GM10248 (cell line): Measurements from ENCODE around the gene CDC42BPB.

Source experiments
- CTCF ChIA-PET: fragments of 300-600 bp; sonication (Branson Sonifier 250); formaldehyde crosslinking; extraction: SDS; loops from one replicate; lab custom pipeline; 2021; ENCODE audit warnings: antibody characterized with exemption; lab: Yijun Ruan, JAX
- POLR2A ChIA-PET: fragments of 350-650 bp; sonication (Branson Sonifier 250); formaldehyde crosslinking; extraction: SDS; loops from one replicate; lab custom pipeline; 2020; ENCODE audit warnings: antibody characterized with exemption; lab: Yijun Ruan, JAX
- DNase-seq: peaks from one replicate; pipeline ENCODE4 v3.0.0; 2012; ENCODE audit errors: extremely low spot score
- TF ChIP-seq, protein P1 (sequence below): IDR thresholded peaks from 2 replicates; pipeline ENCODE4 v1.5.1; 2012; ENCODE audit warnings: mild to moderate bottlenecking, low read depth; ENCODE audit errors: extremely low read depth, missing control alignments, control extremely low read depth

Gene CDC42BPB

DNA sequence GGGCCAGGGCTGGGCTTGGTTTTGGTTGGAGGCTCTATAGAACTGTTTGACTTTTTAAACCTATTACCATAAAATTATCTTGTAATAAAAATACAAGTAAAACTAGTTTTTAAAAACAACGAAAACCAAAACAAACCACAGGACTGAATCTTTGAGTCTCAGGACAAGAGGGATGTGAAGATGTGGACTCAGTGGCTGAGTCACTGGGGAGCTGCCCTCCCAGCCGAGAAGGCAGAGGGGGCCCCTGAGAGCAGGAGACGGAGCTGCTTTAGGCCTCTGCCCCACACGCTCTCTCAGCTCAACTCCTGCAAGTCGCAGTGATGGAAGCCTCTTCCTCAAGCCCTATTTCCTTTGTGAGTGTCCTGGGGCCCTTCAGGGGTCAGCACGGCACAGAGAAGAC, 59.0 kb downstream of the CDC42BPB start:
- ChIA-PET POLR2A (no interaction called here), CTCF (interaction anchor here (1.8 kb wide), 1 partner anchor 12 kb away, joined by 5 read pairs; no protein-coding TSS in a partner anchor)
- TF ChIP-seq, protein P1, sequence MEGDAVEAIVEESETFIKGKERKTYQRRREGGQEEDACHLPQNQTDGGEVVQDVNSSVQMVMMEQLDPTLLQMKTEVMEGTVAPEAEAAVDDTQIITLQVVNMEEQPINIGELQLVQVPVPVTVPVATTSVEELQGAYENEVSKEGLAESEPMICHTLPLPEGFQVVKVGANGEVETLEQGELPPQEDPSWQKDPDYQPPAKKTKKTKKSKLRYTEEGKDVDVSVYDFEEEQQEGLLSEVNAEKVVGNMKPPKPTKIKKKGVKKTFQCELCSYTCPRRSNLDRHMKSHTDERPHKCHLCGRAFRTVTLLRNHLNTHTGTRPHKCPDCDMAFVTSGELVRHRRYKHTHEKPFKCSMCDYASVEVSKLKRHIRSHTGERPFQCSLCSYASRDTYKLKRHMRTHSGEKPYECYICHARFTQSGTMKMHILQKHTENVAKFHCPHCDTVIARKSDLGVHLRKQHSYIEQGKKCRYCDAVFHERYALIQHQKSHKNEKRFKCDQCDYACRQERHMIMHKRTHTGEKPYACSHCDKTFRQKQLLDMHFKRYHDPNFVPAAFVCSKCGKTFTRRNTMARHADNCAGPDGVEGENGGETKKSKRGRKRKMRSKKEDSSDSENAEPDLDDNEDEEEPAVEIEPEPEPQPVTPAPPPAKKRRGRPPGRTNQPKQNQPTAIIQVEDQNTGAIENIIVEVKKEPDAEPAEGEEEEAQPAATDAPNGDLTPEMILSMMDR, result no peak
- no peak for DNase-seq

- no peak for DNase-seq
- ChIA-PET POLR2A (no interaction called here), CTCF (interaction anchor here (1.1 kb wide), 1 partner anchor 12 kb away, joined by 3 read pairs; no protein-coding TSS in a partner anchor)
- TF ChIP-seq, protein P1, result no peak
Measured at GRCh38 chr14:102996941-102997340, 60.4 kb downstream of the CDC42BPB start.

DNA sequence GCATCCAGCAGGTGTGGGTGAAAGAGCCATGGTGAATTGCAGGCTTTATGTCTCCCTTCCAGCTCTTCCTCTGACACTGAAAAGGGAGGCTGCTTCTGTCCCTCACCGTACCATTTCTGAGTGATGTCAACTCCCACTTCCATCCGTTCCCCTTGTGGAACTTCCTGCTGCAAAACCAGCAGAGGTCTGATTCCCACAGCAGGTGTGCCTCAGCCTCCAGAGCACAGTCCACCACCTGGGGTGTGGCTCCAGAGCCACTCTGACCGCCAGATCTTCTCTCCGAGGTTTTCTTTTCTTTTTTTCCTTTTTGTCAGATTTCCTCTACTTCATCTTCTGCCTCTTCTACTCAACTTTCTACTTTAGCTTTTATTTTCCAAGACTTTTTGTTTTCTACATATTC, 62.7 kb downstream of the CDC42BPB start:
- ChIA-PET CTCF (no interaction called here), POLR2A (no interaction called here)
- TF ChIP-seq, protein P1, result no peak
- DNase-seq, result no peak

DNA sequence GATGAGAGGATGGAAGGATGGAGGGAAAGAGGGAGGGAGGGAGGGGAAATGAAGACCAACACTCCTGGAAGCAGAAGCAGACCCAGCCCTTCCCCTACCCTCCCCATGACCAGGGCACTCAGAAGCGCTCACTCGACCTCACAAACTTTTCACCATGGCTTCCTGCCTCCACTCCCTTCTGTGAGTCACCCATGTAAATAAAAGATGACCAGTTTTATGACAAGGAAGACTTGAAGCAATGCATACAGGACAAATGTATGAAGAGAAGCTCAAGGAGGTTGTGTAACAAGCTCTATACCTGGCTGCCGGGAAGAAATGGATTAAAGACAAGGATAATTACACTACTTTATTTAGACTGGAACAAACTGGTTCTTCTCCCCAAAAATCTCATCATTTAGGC, 63.8 kb downstream of the CDC42BPB start:
- DNase-seq, result no peak
- ChIA-PET POLR2A (no interaction called here), CTCF (no interaction called here)
- TF ChIP-seq, protein P1, result no peak

DNA sequence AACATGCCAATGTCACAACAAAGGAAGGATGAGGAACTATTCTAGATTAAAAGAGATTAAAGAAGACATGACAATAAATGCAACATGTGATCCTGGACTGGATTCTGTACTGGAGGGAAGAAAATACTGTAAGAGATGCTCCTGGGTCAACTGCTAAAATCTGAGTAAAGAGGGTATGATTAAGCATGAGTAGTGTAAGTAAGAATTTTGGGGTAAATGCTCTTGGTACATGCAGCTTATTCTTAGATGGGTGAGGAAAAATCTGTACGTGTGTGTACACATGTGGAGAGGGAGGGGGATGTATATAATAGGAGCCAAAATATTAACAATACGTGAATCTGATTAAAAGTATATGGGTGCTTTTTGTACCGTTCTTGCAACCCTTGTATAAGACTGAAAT, 66.0 kb downstream of the CDC42BPB start:
- TF ChIP-seq, protein P1, result no peak
- CTCF ChIA-PET, result no interaction called here
- POLR2A ChIA-PET, result no interaction called here
- no peak for DNase-seq

DNA sequence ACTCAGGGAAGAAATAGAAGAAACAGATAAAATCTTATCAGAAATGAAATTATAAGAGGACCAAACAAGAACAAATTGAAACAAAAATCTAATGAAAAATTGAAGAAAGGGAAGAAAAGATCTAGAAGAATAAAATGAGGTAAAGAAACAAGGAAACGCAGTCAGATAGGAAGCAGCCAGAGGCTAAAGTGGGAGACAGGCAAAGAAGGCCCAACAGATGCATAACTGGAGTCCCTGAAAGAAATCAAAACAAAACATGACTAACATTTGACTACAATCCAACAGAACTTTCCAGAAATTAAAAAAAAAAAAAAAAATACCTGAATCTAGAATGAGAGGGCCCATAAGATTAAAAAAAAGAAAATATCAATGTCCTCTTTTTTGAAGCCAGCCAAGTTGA, 69.3 kb downstream of the CDC42BPB start:
- ChIA-PET CTCF (no interaction called here), POLR2A (no interaction called here)

More for the DNA sequence above, 69.3 kb downstream of the CDC42BPB start:
- TF ChIP-seq, protein P1, result no peak
- no peak for DNase-seq
